ENCODE measurements around the gene TTC21A.

DNA sequence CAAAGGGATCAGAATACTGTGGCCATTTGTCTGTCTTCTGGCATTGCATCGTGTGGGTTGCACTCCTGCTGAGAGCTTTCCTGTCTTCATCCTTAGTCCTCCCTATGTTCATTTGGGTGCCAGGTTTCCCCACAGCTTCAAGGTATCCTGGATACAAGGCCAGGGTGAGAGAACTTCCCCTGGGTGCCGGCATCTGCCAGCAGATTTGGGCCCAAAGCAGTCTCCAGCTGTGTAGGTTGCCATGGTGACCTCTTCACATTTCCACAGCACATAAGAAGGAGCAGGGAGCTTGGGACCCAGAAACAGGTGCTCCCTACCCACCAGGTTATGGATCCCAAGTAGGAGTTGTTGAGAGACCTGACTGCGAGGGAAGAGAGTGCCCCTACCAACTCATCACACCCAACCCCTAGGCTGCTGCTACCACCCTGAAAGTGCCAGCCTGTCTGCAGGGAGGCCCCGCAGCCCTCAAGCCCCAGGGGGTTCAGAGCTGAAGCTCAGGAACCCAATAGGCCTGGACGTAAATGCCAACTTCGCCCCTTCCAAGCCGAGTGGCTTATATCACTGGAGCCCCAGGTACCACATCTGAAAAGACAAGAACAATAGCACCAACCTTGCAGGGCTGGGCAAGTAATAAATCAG, 19.9 kb downstream of the TTC21A start:
- TF ChIP-seq CTCF (IDR thresholded peaks at IDR 0.05) (no peak), TCF7L2 (IDR thresholded peaks at IDR 0.05; ENCODE audit: low read depth, low read length) (no peak)

Measured in Panc1 (cell line).